ENCODE results near the gene WSCD2. TPM values are rescaled to one million over a fixed set of nuclear protein-coding genes. Genes with fewer than 3 reads are reported as not detected.

The WSCD2 gene
- polyA plus RNA-seq, 1 of the 3 experiments (the other 2 are of a cell fraction), result 0.03 TPM

DNA sequence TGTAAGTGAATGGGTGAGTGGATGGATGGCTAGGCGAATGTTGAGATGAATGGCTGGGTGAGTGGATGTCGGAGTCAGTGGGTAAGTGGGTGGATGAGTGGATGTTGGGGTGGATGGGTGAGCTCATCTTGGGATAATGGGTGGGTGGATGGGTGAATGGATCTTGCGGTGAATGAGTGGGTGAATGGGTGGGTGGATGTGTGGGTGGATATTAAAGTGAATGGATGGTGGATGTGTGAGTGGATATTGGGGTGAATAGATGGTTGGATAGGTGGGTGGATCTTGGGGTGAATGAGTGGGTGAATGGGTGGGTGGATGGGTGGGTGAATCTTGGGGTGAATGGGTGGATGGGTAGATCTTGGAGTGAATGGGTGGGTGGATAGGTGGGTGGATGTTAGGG lies 158.1 kb downstream of the WSCD2 start:
- 48% methylated on average over 3 of the region's 3 CpGs for WGBS (ENCODE audit: low lambda C conversion rate)
- Histone ChIP-seq H3K9me2 (no peaks in the 10 kb centered on the region), H3K27ac (ENCODE audit: low read depth in 2 of 2, low read length in 1 of 2) (no peak overlapping the region), H4K20me1 (ENCODE audit: insufficient read depth) (no peaks in the 10 kb centered on the region), H2AFZ (ENCODE audit: low read depth) (no peak overlapping the region), H3K79me2 (ENCODE audit: insufficient read depth) (no peaks in the 10 kb centered on the region), H3K27me3 (ENCODE audit: insufficient read depth) (no peaks in the 10 kb centered on the region), H3K9ac (no peak overlapping the region), H3F3A (replicated peaks; ENCODE audit: insufficient read depth) (no peaks in the 10 kb centered on the region), H3K9me3 (no peaks in the 10 kb centered on the region), H3K4me1 (ENCODE audit: control insufficient read depth in 1 of 2, insufficient read depth in 2 of 2, low read depth in 1 of 2, low read length in 1 of 2) (peaks cover 0 to 9% of the 10 kb centered on the region in 2 experiments; a peak in 1 of 4 replicates), H3K36me3 (replicated peaks in 1 of 2; ENCODE audit: control insufficient read depth in 1 of 2, insufficient read depth in 2 of 2, low read length in 1 of 2) (no peaks in the 10 kb centered on the region), H3K4me3 (ENCODE audit: low read depth in 2 of 2, low read length in 1 of 2) (no peak overlapping the region), H3K4me2 (no peak overlapping the region)
- POLR2A ChIA-PET, result no interaction called here
- TF ChIP-seq, protein P1, sequence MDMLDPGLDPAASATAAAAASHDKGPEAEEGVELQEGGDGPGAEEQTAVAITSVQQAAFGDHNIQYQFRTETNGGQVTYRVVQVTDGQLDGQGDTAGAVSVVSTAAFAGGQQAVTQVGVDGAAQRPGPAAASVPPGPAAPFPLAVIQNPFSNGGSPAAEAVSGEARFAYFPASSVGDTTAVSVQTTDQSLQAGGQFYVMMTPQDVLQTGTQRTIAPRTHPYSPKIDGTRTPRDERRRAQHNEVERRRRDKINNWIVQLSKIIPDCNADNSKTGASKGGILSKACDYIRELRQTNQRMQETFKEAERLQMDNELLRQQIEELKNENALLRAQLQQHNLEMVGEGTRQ (IDR thresholded peaks at IDR 0.05; ENCODE audit: borderline replicate concordance, low read depth, low read length), result no peak
- TF ChIP-seq GATA2 (CRISPR knock-in tag; IDR thresholded peaks at IDR 0.05), result no peak
- TF ChIP-seq RFX5 (IDR thresholded peaks at IDR 0.05; ENCODE audit: low read length), result no peak
- TF ChIP-seq EP300 (IDR thresholded peaks at IDR 0.05; ENCODE audit: borderline replicate concordance in 1 of 2, low read depth in 1 of 2, low read length in 1 of 2), result no peak
- no peak for TF ChIP-seq MEF2A (IDR thresholded peaks at IDR 0.05; ENCODE audit: borderline replicate concordance, low read depth)
- TF ChIP-seq RCOR1 (IDR thresholded peaks at IDR 0.05; ENCODE audit: low read length), result no peak
- no peak for TF ChIP-seq JUND (IDR thresholded peaks at IDR 0.05)
- TF ChIP-seq, protein P2, sequence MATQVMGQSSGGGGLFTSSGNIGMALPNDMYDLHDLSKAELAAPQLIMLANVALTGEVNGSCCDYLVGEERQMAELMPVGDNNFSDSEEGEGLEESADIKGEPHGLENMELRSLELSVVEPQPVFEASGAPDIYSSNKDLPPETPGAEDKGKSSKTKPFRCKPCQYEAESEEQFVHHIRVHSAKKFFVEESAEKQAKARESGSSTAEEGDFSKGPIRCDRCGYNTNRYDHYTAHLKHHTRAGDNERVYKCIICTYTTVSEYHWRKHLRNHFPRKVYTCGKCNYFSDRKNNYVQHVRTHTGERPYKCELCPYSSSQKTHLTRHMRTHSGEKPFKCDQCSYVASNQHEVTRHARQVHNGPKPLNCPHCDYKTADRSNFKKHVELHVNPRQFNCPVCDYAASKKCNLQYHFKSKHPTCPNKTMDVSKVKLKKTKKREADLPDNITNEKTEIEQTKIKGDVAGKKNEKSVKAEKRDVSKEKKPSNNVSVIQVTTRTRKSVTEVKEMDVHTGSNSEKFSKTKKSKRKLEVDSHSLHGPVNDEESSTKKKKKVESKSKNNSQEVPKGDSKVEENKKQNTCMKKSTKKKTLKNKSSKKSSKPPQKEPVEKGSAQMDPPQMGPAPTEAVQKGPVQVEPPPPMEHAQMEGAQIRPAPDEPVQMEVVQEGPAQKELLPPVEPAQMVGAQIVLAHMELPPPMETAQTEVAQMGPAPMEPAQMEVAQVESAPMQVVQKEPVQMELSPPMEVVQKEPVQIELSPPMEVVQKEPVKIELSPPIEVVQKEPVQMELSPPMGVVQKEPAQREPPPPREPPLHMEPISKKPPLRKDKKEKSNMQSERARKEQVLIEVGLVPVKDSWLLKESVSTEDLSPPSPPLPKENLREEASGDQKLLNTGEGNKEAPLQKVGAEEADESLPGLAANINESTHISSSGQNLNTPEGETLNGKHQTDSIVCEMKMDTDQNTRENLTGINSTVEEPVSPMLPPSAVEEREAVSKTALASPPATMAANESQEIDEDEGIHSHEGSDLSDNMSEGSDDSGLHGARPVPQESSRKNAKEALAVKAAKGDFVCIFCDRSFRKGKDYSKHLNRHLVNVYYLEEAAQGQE (IDR thresholded peaks at IDR 0.05; ENCODE audit: low read depth, low read length), result no peak
- TF ChIP-seq TEAD4 (IDR thresholded peaks at IDR 0.05; ENCODE audit: borderline replicate concordance, insufficient read depth), result no peak
- CTCF ChIA-PET, result no interaction called here
- DNase-seq, result no peak

DNA sequence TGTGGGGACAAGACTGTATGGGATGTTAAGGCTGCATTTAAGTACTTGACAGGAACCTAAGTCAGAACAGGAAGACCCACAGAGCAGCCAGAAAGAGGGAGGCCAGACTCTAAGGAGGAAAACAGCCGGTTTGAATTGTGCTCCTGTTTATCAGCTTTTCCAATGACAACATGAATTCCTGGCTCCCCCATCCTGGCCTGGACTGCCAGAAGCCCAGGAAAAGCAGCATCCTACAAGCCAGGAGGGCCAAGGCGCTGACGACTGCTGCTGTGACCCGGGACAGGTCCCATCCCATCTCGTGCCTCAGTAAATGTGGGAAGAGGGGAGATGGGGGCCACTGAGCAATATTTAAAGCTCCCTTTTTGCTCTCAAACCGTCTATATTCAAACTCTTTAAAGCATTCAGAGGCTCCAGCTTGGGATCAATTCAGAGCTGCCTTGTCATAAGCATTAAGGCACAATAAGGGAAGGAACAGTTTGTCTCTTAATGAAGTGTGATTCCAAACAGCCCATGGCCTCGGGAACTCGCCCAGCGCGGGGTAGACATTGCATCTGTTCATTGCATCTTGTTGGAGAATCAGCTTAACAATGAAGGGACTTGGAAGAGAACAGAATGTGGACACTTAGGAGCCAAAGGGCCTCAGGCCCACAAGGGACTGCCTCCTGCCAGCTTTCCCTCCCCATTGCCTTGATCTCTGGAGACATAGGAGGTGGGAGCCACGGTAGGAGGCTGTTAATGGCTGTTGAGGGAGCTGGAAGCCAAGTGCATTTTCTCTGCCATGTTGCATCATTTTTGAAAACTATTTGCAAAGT lies 160.5 kb downstream of the WSCD2 start:
- H3F3A ChIP-seq (replicated peaks; ENCODE audit: insufficient read depth), result no peaks in the 10 kb centered on the region
- CTCF ChIA-PET, result interaction anchor here (0.6 to 1.7 kb wide), 6 partner anchors 8 to 223 kb away, joined by 3 to 5 read pairs (median 4); no protein-coding TSS in a partner anchor
- TF ChIP-seq, protein P3, sequence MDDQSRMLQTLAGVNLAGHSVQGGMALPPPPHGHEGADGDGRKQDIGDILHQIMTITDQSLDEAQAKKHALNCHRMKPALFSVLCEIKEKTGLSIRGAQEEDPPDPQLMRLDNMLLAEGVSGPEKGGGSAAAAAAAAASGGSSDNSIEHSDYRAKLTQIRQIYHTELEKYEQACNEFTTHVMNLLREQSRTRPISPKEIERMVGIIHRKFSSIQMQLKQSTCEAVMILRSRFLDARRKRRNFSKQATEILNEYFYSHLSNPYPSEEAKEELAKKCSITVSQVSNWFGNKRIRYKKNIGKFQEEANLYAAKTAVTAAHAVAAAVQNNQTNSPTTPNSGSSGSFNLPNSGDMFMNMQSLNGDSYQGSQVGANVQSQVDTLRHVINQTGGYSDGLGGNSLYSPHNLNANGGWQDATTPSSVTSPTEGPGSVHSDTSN (IDR thresholded peaks at IDR 0.05), result no peak
- no peak for TF ChIP-seq EZH2phosphoT487 (IDR thresholded peaks at IDR 0.05; ENCODE audit: borderline replicate concordance, low read depth)
- no peak for TF ChIP-seq GABPA (IDR thresholded peaks at IDR 0.05; ENCODE audit: low read depth)
- TF ChIP-seq TCF12 (IDR thresholded peaks at IDR 0.05), result no peak
- TF ChIP-seq RXRA (IDR thresholded peaks at IDR 0.05; ENCODE audit: borderline replicate concordance, low read depth), result no peak
- no peak for TF ChIP-seq RFX5 (IDR thresholded peaks at IDR 0.05; ENCODE audit: low read length)
- no peak for TF ChIP-seq MEF2A (IDR thresholded peaks at IDR 0.05; ENCODE audit: borderline replicate concordance, low read depth)
- no peak for TF ChIP-seq ELF1 (IDR thresholded peaks at IDR 0.05)
- TF ChIP-seq, protein P4, sequence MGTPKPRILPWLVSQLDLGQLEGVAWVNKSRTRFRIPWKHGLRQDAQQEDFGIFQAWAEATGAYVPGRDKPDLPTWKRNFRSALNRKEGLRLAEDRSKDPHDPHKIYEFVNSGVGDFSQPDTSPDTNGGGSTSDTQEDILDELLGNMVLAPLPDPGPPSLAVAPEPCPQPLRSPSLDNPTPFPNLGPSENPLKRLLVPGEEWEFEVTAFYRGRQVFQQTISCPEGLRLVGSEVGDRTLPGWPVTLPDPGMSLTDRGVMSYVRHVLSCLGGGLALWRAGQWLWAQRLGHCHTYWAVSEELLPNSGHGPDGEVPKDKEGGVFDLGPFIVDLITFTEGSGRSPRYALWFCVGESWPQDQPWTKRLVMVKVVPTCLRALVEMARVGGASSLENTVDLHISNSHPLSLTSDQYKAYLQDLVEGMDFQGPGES (IDR thresholded peaks at IDR 0.05; ENCODE audit: low read depth, low read length), result no peak
- TF ChIP-seq TEAD4 (IDR thresholded peaks at IDR 0.05; ENCODE audit: borderline replicate concordance, insufficient read depth), result no peak
- no peak for TF ChIP-seq NFIC (IDR thresholded peaks at IDR 0.05; ENCODE audit: borderline replicate concordance)
- no peak for TF ChIP-seq NRF1 (IDR thresholded peaks at IDR 0.05; ENCODE audit: low read depth, low read length)
- no peak for TF ChIP-seq SMC3 (IDR thresholded peaks at IDR 0.05; ENCODE audit: low read depth, low read length)
- TF ChIP-seq RAD21 (IDR thresholded peaks at IDR 0.05; ENCODE audit: low read length), result no peak
- no peak for TF ChIP-seq TAF1 (IDR thresholded peaks at IDR 0.05; ENCODE audit: borderline replicate concordance, low read depth, low read length)

More for the DNA sequence above, 160.5 kb downstream of the WSCD2 start:
- H3K4me1 ChIP-seq (ENCODE audit: control insufficient read depth in 1 of 2, insufficient read depth in 2 of 2, low read depth in 1 of 2, low read length in 1 of 2), result peaks cover 0 to 9% of the 10 kb centered on the region in 2 experiments; a peak in 1 of 4 replicates
- H3K79me2 ChIP-seq (ENCODE audit: insufficient read depth), result no peaks in the 10 kb centered on the region
- H3K27me3 ChIP-seq (ENCODE audit: insufficient read depth), result no peaks in the 10 kb centered on the region
- H3K4me3 ChIP-seq (ENCODE audit: low read depth in 2 of 2, low read length in 1 of 2), result no peak overlapping the region
- no peak overlapping the region for H3K4me2 ChIP-seq
- H3K9ac ChIP-seq, result no peak overlapping the region
- H3K27ac ChIP-seq (ENCODE audit: low read depth in 2 of 2, low read length in 1 of 2), result peak overlapping the region in 1 of 2 experiments; percentile 19; a peak in 1 of 4 replicates
- no peak for DNase-seq
- no peak overlapping the region for H2AFZ ChIP-seq (ENCODE audit: low read depth)
- no peaks in the 10 kb centered on the region for H3K9me2 ChIP-seq
- POLR2A ChIA-PET, result no interaction called here
- no peaks in the 10 kb centered on the region for H4K20me1 ChIP-seq (ENCODE audit: insufficient read depth)
- H3K9me3 ChIP-seq, result no peaks in the 10 kb centered on the region
- no peaks in the 10 kb centered on the region for H3K36me3 ChIP-seq (replicated peaks in 1 of 2; ENCODE audit: control insufficient read depth in 1 of 2, insufficient read depth in 2 of 2, low read length in 1 of 2)
- WGBS (ENCODE audit: low lambda C conversion rate), result 15% methylated on average over 11 of the region's 11 CpGs

Data from SK-N-SH (cell line).